ENCODE data around the gene B4GALT1.

DNA sequence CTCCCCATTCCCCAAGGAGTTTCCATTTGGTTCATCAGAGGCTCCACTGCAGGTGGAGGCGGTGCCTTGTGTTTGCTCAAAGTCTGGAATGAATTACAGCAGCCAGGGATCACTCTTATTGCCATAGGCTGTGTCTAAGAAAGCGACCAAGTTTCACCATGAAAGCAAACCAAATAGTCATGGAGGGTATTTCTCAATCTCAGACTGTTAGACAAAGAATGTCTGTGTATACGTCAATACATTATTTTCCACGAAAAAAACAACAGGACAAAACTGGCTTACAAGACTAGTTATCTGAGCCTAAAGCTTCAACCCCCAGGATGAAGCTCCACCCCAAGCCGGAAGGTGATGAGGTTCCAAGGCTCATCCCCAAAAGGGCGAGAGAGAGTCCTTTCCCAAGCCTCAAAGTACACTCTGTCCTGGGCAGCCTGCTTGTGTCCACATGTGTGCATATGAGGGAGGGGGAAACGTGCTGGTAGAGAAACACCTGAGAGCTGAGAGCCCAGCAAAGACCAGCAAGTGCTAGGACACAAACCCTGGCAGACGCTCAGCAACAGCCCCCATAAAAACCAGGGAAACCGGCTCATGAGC, 4.3 kb downstream of the B4GALT1 start:
- TF ChIP-seq, protein P1, sequence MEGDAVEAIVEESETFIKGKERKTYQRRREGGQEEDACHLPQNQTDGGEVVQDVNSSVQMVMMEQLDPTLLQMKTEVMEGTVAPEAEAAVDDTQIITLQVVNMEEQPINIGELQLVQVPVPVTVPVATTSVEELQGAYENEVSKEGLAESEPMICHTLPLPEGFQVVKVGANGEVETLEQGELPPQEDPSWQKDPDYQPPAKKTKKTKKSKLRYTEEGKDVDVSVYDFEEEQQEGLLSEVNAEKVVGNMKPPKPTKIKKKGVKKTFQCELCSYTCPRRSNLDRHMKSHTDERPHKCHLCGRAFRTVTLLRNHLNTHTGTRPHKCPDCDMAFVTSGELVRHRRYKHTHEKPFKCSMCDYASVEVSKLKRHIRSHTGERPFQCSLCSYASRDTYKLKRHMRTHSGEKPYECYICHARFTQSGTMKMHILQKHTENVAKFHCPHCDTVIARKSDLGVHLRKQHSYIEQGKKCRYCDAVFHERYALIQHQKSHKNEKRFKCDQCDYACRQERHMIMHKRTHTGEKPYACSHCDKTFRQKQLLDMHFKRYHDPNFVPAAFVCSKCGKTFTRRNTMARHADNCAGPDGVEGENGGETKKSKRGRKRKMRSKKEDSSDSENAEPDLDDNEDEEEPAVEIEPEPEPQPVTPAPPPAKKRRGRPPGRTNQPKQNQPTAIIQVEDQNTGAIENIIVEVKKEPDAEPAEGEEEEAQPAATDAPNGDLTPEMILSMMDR (conservative IDR thresholded peaks at IDR 0.05 in 1 of 2, IDR thresholded peaks at IDR 0.05 in 1 of 2; ENCODE audit: extremely low read depth in 1 of 2, insufficient read depth in 1 of 2, low read depth in 1 of 2, low read length in 2 of 2): no peak
- no peak for TF ChIP-seq EZH2 (IDR thresholded peaks at IDR 0.05; ENCODE audit: borderline replicate concordance, low read length)

All from mammary epithelial cell (primary cell).